ENCODE results near the gene SLC7A5.

DNA sequence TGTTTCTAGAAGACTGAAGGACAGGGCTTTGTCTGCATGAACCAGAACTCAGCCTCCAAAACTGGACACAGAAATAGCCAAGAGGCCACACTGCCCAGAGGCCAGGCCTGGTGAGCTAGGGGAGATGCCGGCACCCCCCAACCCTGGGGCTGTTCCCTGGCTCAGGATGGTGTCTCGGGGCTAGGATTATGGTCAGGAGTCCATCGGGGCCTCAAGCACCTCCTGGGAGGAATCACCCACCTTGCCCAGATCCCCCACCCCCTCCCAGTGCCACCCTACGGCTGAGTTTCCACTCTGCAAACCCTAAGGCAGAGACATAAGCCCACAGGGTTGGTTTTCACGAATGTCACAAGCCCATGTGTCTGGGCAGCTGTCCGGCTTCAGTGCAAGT lies 37.2 kb downstream of the SLC7A5 start:
- TF ChIP-seq, protein P1, sequence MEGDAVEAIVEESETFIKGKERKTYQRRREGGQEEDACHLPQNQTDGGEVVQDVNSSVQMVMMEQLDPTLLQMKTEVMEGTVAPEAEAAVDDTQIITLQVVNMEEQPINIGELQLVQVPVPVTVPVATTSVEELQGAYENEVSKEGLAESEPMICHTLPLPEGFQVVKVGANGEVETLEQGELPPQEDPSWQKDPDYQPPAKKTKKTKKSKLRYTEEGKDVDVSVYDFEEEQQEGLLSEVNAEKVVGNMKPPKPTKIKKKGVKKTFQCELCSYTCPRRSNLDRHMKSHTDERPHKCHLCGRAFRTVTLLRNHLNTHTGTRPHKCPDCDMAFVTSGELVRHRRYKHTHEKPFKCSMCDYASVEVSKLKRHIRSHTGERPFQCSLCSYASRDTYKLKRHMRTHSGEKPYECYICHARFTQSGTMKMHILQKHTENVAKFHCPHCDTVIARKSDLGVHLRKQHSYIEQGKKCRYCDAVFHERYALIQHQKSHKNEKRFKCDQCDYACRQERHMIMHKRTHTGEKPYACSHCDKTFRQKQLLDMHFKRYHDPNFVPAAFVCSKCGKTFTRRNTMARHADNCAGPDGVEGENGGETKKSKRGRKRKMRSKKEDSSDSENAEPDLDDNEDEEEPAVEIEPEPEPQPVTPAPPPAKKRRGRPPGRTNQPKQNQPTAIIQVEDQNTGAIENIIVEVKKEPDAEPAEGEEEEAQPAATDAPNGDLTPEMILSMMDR (IDR thresholded peaks at IDR 0.05), result no peak
- no peak for TF ChIP-seq POLR2A (IDR thresholded peaks at IDR 0.05)
